ENCODE results near the gene ANKMY1. TPM values are rescaled to one million over a fixed set of nuclear protein-coding genes. Genes with fewer than 3 reads are reported as not detected.

Gene ANKMY1
- total and polyA plus RNA-seq, 2 of the 13 experiments (the other 11 are each of a cell fraction or from before 2014, with no cell fraction given) = 11.7 to 18.8 TPM

DNA sequence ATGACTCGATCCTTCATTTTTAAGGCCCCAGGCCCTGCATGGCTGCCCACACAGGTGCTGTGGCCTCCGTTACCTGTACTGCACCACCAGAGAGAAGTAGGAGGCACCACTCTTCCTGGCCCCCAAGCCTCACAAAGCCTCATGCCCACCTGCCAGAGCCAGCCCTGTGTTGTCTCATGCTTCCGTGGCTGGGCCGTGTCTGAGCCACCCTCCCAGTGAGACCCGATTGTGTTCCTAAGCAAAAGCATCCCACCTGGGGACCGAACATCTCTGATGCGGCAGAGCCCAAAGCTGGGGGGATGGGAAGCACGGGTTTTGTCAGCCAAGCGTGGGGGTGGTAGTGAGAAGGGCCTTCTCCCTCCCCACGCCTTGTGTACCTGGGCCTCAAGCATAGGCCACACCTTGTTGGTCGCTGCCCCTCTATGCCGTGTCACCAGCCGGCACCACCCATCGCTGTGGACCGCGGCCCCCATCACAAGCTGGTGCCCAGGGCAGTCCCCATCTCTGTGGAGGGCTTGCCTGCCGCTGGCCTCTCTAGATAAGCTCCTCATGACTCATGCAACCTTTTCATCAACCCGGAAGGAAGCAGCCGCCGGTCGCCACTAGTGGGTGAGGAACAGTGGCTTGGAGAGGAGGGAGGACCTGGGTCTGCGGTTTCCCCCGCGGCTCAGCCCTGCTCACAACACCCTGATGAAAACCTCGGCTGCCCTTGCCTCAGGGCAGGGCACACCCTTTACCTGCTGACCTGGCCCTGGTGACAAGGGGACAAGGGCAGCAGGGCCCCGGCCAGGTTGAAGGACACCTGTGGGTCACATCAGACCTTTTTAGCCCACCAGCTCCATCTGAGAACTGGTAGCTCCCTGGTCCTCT lies 7.8 kb upstream of the ANKMY1 start (continued):
- TF ChIP-seq, protein P1, sequence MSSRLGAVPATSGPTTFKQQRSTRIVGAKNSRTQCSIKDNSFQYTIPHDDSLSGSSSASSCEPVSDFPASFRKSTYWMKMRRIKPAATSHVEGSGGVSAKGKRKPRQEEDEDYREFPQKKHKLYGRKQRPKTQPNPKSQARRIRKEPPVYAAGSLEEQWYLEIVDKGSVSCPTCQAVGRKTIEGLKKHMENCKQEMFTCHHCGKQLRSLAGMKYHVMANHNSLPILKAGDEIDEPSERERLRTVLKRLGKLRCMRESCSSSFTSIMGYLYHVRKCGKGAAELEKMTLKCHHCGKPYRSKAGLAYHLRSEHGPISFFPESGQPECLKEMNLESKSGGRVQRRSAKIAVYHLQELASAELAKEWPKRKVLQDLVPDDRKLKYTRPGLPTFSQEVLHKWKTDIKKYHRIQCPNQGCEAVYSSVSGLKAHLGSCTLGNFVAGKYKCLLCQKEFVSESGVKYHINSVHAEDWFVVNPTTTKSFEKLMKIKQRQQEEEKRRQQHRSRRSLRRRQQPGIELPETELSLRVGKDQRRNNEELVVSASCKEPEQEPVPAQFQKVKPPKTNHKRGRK (CRISPR knock-in tag; IDR thresholded peaks at IDR 0.05) = no peak
- TF ChIP-seq ZNF34 (CRISPR knock-in tag; IDR thresholded peaks at IDR 0.05; ENCODE audit: borderline replicate concordance) (no peak; the same call in 1 of the 2 replicates), ZNF207 (IDR thresholded peaks at IDR 0.05; ENCODE audit: borderline replicate concordance) (no peak), MXI1 (IDR thresholded peaks at IDR 0.05; ENCODE audit: borderline replicate concordance, low read depth, low read length) (peak; percentile 61; the same call in 1 of the 3 replicates), CBX5 (CRISPR knock-in tag; IDR thresholded peaks at IDR 0.05; ENCODE audit: borderline replicate concordance) (peak; percentile 29; the same call in 1 of the 2 replicates), ZNF709 (CRISPR knock-in tag; IDR thresholded peaks at IDR 0.05) (0 out of 2 replicates have a peak, but pooled peaks have one; percentile 55), HDAC1 (CRISPR knock-in tag; IDR thresholded peaks at IDR 0.05) (peak; percentile 45), TAF15 (IDR thresholded peaks at IDR 0.05; ENCODE audit: low read depth, low read length, poor library complexity, severe bottlenecking) (no peak), HNF4G (IDR thresholded peaks at IDR 0.05; ENCODE audit: borderline replicate concordance, low read depth, low read length) (no peak), HNF4G (CRISPR knock-in tag; IDR thresholded peaks at IDR 0.05; ENCODE audit: borderline replicate concordance, low read depth) (no peak; the same call in 1 of the 2 replicates), ZNF350 (CRISPR knock-in tag; IDR thresholded peaks at IDR 0.05; ENCODE audit: borderline replicate concordance, low read depth) (peak; percentile 77; the same call in 1 of the 2 replicates), ZNF337 (CRISPR knock-in tag; IDR thresholded peaks at IDR 0.05; ENCODE audit: borderline replicate concordance, low read depth) (no peak), NFKB2 (CRISPR knock-in tag; IDR thresholded peaks at IDR 0.05; ENCODE audit: borderline replicate concordance) (peak; percentile 52; the same call in 1 of the 2 replicates), ZNF431 (CRISPR knock-in tag; IDR thresholded peaks at IDR 0.05; ENCODE audit: borderline replicate concordance, low read depth) (no peak; the same call in 1 of the 2 replicates), FOXP1 (IDR thresholded peaks at IDR 0.05) (no peak), FOXP1 (CRISPR knock-in tag; IDR thresholded peaks at IDR 0.05) (no peak), PPARG (CRISPR knock-in tag; conservative IDR thresholded peaks at IDR 0.05) (no peak; the same call in none of the 2 replicates)
- TF ChIP-seq, protein P2, sequence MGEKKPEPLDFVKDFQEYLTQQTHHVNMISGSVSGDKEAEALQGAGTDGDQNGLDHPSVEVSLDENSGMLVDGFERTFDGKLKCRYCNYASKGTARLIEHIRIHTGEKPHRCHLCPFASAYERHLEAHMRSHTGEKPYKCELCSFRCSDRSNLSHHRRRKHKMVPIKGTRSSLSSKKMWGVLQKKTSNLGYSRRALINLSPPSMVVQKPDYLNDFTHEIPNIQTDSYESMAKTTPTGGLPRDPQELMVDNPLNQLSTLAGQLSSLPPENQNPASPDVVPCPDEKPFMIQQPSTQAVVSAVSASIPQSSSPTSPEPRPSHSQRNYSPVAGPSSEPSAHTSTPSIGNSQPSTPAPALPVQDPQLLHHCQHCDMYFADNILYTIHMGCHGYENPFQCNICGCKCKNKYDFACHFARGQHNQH (CRISPR knock-in tag; IDR thresholded peaks at IDR 0.05) = peak; percentile 69
- TF ChIP-seq, protein P3, sequence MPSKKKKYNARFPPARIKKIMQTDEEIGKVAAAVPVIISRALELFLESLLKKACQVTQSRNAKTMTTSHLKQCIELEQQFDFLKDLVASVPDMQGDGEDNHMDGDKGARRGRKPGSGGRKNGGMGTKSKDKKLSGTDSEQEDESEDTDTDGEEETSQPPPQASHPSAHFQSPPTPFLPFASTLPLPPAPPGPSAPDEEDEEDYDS (CRISPR knock-in tag; IDR thresholded peaks at IDR 0.05) = peak; percentile 52

Data from HepG2 (cell line).